Measurements from ENCODE around the gene MDP1.
"Not testable (repeated sequence)": the region's sequence is repeated elsewhere in the genome, so short reads cannot be mapped to it uniquely, and the experiment has no call there.

The MDP1 gene

GRCh38 chr14:24219080-24219479 is 3.2 kb upstream of the MDP1 start:
- no peaks in the 10 kb centered on the region for H3K27me3 ChIP-seq (ENCODE audit: insufficient read depth, low read length)
- no peak overlapping the region for H3K9ac ChIP-seq (ENCODE audit: low read length)
- TF ChIP-seq EZH2 (IDR thresholded peaks at IDR 0.05; ENCODE audit: borderline replicate concordance, low read length) (no peak), CTCF (IDR thresholded peaks at IDR 0.05; ENCODE audit: low read length) (no peak)
- no peak overlapping the region for H3K27ac ChIP-seq (ENCODE audit: low read depth, low read length, poor library complexity, severe bottlenecking)
- no peaks in the 10 kb centered on the region for H3K9me3 ChIP-seq (ENCODE audit: low read length)
- H3K9me2 ChIP-seq (ENCODE audit: low read depth, low read length) = no peaks in the 10 kb centered on the region
- peaks cover 5% of the 10 kb centered on the region for H3F3A ChIP-seq (ENCODE audit: insufficient read depth, low read length)
- no peaks in the 10 kb centered on the region for H4K20me1 ChIP-seq (ENCODE audit: insufficient read depth, low read length)
- peaks cover 23% of the 10 kb centered on the region for H3K79me2 ChIP-seq (ENCODE audit: insufficient read depth, low read length)
- H3K4me1 ChIP-seq (ENCODE audit: insufficient read depth, low read length, severe bottlenecking) = peaks cover 18% of the 10 kb centered on the region
- H3K4me2 ChIP-seq (ENCODE audit: low read length) = no peak overlapping the region
- H3K4me3 ChIP-seq (ENCODE audit: low read depth, low read length, poor library complexity, severe bottlenecking) = no peak overlapping the region
- H2AFZ ChIP-seq (ENCODE audit: low read length) = no peak overlapping the region
- H3K36me3 ChIP-seq (ENCODE audit: insufficient read depth, low read length) = peaks cover 5% of the 10 kb centered on the region; the same call in 1 of the 2 replicates

- H3K9me3 ChIP-seq (ENCODE audit: low read length); H3K27ac ChIP-seq (ENCODE audit: low read depth, low read length, poor library complexity, severe bottlenecking); H3K9ac ChIP-seq (ENCODE audit: low read length); H3K4me2 ChIP-seq (ENCODE audit: low read length); H3K36me3 ChIP-seq (ENCODE audit: insufficient read depth, low read length); H3K27me3 ChIP-seq (ENCODE audit: insufficient read depth, low read length); H3K9me2 ChIP-seq (ENCODE audit: low read depth, low read length); H3F3A ChIP-seq (ENCODE audit: insufficient read depth, low read length); H3K4me3 ChIP-seq (ENCODE audit: low read depth, low read length, poor library complexity, severe bottlenecking); H2AFZ ChIP-seq (ENCODE audit: low read length); H3K79me2 ChIP-seq (ENCODE audit: insufficient read depth, low read length); H4K20me1 ChIP-seq (ENCODE audit: insufficient read depth, low read length): not testable (repeated sequence)
- peaks cover 32% of the 10 kb centered on the region for H3K4me1 ChIP-seq (ENCODE audit: insufficient read depth, low read length, severe bottlenecking)
These were observed 1.0 kb upstream of the MDP1 start for GRCh38 chr14:24216876-24217275.

GRCh38 chr14:24216345-24216699 is 456 bp upstream of the MDP1 start:
- Histone ChIP-seq H3K36me3 (ENCODE audit: insufficient read depth, low read length) (peaks cover 11% of the 10 kb centered on the region), H3K4me1 (ENCODE audit: insufficient read depth, low read length, severe bottlenecking) (peaks cover 32% of the 10 kb centered on the region), H3K27ac (ENCODE audit: low read depth, low read length, poor library complexity, severe bottlenecking) (no peak overlapping the region), H3K4me2 (ENCODE audit: low read length) (peak overlapping the region; percentile 71; the same call in 1 of the 2 replicates), H3F3A (ENCODE audit: insufficient read depth, low read length) (peaks cover 9% of the 10 kb centered on the region), H3K9ac (ENCODE audit: low read length) (peak overlapping the region; percentile 6; the same call in 1 of the 2 replicates), H3K9me3 (ENCODE audit: low read length) (no peaks in the 10 kb centered on the region), H4K20me1 (ENCODE audit: insufficient read depth, low read length) (no peaks in the 10 kb centered on the region), H3K27me3 (ENCODE audit: insufficient read depth, low read length) (no peaks in the 10 kb centered on the region), H3K4me3 (ENCODE audit: low read depth, low read length, poor library complexity, severe bottlenecking) (peak overlapping the region; percentile 73), H3K9me2 (ENCODE audit: low read depth, low read length) (no peaks in the 10 kb centered on the region), H3K79me2 (ENCODE audit: insufficient read depth, low read length) (peaks cover 5% of the 10 kb centered on the region; the same call in 1 of the 2 replicates), H2AFZ (ENCODE audit: low read length) (no peak overlapping the region)
- TF ChIP-seq CTCF (IDR thresholded peaks at IDR 0.05; ENCODE audit: low read length) (no peak), EZH2 (IDR thresholded peaks at IDR 0.05; ENCODE audit: borderline replicate concordance, low read length) (no peak)

- peak overlapping the region; percentile 73 for H3K9ac ChIP-seq (ENCODE audit: low read length)
- no peaks in the 10 kb centered on the region for H3K9me2 ChIP-seq (ENCODE audit: low read depth, low read length)
- TF ChIP-seq CTCF (IDR thresholded peaks at IDR 0.05; ENCODE audit: low read length) (peak; percentile 46; the same call in 1 of the 2 replicates), EZH2 (IDR thresholded peaks at IDR 0.05; ENCODE audit: borderline replicate concordance, low read length) (no peak)
- H3K27ac ChIP-seq (ENCODE audit: low read depth, low read length, poor library complexity, severe bottlenecking) = peak overlapping the region; percentile 86
- peak overlapping the region; percentile 74 for H3K4me3 ChIP-seq (ENCODE audit: low read depth, low read length, poor library complexity, severe bottlenecking)
- H3K36me3 ChIP-seq (ENCODE audit: insufficient read depth, low read length) = peaks cover 34% of the 10 kb centered on the region
- peaks cover 32% of the 10 kb centered on the region for H3K4me1 ChIP-seq (ENCODE audit: insufficient read depth, low read length, severe bottlenecking)
- no peak overlapping the region for H2AFZ ChIP-seq (ENCODE audit: low read length)
- no peaks in the 10 kb centered on the region for H3K27me3 ChIP-seq (ENCODE audit: insufficient read depth, low read length)
- H3K9me3 ChIP-seq (ENCODE audit: low read length) = no peaks in the 10 kb centered on the region
- peaks cover 9% of the 10 kb centered on the region for H3F3A ChIP-seq (ENCODE audit: insufficient read depth, low read length)
- H4K20me1 ChIP-seq (ENCODE audit: insufficient read depth, low read length) = no peaks in the 10 kb centered on the region
- H3K79me2 ChIP-seq (ENCODE audit: insufficient read depth, low read length) = no peaks in the 10 kb centered on the region; the same call in 1 of the 2 replicates
- H3K4me2 ChIP-seq (ENCODE audit: low read length) = peak overlapping the region; percentile 51
These were observed 1.8 kb downstream of the MDP1 start for GRCh38 chr14:24213866-24214662.
